ENCODE results near the gene RIN1. TPM values are rescaled to one million over a fixed set of nuclear protein-coding genes. Genes with fewer than 3 reads are reported as not detected.

Gene RIN1
- total and polyA plus RNA-seq, 2 of the 13 experiments (the other 11 are each of a cell fraction or from before 2014, with no cell fraction given) = 2.4 to 4.1 TPM

GRCh38 chr11:66344550-66345315 is 8.5 kb upstream of the RIN1 start, which contains the start of gene BRMS1 (continued):
- TF ChIP-seq POLR2AphosphoS2 (IDR thresholded peaks at IDR 0.05; ENCODE audit: low read depth, low read length) (no peak), PHF20 (CRISPR knock-in tag; IDR thresholded peaks at IDR 0.05) (peak; percentile 98), ZNF619 (CRISPR knock-in tag; IDR thresholded peaks at IDR 0.05) (0 out of 2 replicates have a peak, but pooled peaks have one; percentile 36), DRAP1 (CRISPR knock-in tag; IDR thresholded peaks at IDR 0.05) (peak; percentile 65; the same call in 1 of the 2 replicates), NR0B2 (CRISPR knock-in tag; IDR thresholded peaks at IDR 0.05) (0 out of 2 replicates have a peak, but pooled peaks have one; percentile 35), IRF2 (CRISPR knock-in tag; IDR thresholded peaks at IDR 0.05) (peak; percentile 86), TEAD3 (CRISPR knock-in tag; optimal IDR thresholded peaks at IDR 0.05; ENCODE audit: borderline replicate concordance) (peak; percentile 78), YY1 (IDR thresholded peaks at IDR 0.05; ENCODE audit: insufficient read depth, insufficient replicate concordance, low read depth, low read length) (peak; percentile 77), KDM2A (CRISPR knock-in tag; IDR thresholded peaks at IDR 0.05; ENCODE audit: borderline replicate concordance, low read depth) (peak; percentile 97), NR2C2 (CRISPR knock-in tag; IDR thresholded peaks at IDR 0.05; ENCODE audit: borderline replicate concordance) (peak; percentile 59; the same call in 1 of the 2 replicates), REPIN1 (CRISPR knock-in tag; IDR thresholded peaks at IDR 0.05; ENCODE audit: borderline replicate concordance, low read depth) (peak; percentile 55; the same call in 1 of the 2 replicates), ZBTB42 (CRISPR knock-in tag; IDR thresholded peaks at IDR 0.05) (0 out of 2 replicates have a peak, but pooled peaks have one; percentile 33), ZC3H13 (CRISPR knock-in tag; IDR thresholded peaks at IDR 0.05) (peak; percentile 84), MYNN (CRISPR knock-in tag; IDR thresholded peaks at IDR 0.05; ENCODE audit: low read depth) (peak; percentile 75; the same call in 1 of the 2 replicates), MED1 (CRISPR knock-in tag; IDR thresholded peaks at IDR 0.05) (peak; percentile 58; the same call in 1 of the 2 replicates), ZNF343 (CRISPR knock-in tag; IDR thresholded peaks at IDR 0.05) (0 out of 2 replicates have a peak, but pooled peaks have one; percentile 43), ATF3 (CRISPR knock-in tag; IDR thresholded peaks at IDR 0.05) (peak; percentile 15; the same call in 1 of the 2 replicates), ATF7-NPFF (CRISPR knock-in tag; IDR thresholded peaks at IDR 0.05; ENCODE audit: low read depth) (no peak), PPARG (CRISPR knock-in tag; conservative IDR thresholded peaks at IDR 0.05) (peak; percentile 35; the same call in 1 of the 2 replicates), KDM5A (IDR thresholded peaks at IDR 0.05; ENCODE audit: borderline replicate concordance, low read length) (peak; percentile 99), CREB1 (IDR thresholded peaks at IDR 0.05) (peak; percentile 97), CREB1 (CRISPR knock-in tag; IDR thresholded peaks at IDR 0.05) (peak; percentile 100), ZNF30 (CRISPR knock-in tag; IDR thresholded peaks at IDR 0.05) (no peak), ZNF652 (CRISPR knock-in tag; IDR thresholded peaks at IDR 0.05; ENCODE audit: borderline replicate concordance, low read depth) (peak; percentile 35; the same call in 1 of the 2 replicates), RAD51 (IDR thresholded peaks at IDR 0.05; ENCODE audit: borderline replicate concordance) (no peak), ZFP36L2 (CRISPR knock-in tag; IDR thresholded peaks at IDR 0.05) (0 out of 2 replicates have a peak, but pooled peaks have one; percentile 35), ZNF496 (CRISPR knock-in tag; IDR thresholded peaks at IDR 0.05; ENCODE audit: insufficient replicate concordance) (no peak), PATZ1 (CRISPR knock-in tag; IDR thresholded peaks at IDR 0.05) (0 out of 2 replicates have a peak, but pooled peaks have one; percentile 41)

Measured in HepG2 (cell line).